ENCODE data around the gene DBN1. TPM values are rescaled to one million over a fixed set of nuclear protein-coding genes. Genes with fewer than 3 reads are reported as not detected.
A peak's percentile ranks its signal among the peaks of the same experiment; 100 is the strongest.

Gene DBN1
- total RNA-seq, 1 experiment from 2014 or later = 29.1 TPM

DNA sequence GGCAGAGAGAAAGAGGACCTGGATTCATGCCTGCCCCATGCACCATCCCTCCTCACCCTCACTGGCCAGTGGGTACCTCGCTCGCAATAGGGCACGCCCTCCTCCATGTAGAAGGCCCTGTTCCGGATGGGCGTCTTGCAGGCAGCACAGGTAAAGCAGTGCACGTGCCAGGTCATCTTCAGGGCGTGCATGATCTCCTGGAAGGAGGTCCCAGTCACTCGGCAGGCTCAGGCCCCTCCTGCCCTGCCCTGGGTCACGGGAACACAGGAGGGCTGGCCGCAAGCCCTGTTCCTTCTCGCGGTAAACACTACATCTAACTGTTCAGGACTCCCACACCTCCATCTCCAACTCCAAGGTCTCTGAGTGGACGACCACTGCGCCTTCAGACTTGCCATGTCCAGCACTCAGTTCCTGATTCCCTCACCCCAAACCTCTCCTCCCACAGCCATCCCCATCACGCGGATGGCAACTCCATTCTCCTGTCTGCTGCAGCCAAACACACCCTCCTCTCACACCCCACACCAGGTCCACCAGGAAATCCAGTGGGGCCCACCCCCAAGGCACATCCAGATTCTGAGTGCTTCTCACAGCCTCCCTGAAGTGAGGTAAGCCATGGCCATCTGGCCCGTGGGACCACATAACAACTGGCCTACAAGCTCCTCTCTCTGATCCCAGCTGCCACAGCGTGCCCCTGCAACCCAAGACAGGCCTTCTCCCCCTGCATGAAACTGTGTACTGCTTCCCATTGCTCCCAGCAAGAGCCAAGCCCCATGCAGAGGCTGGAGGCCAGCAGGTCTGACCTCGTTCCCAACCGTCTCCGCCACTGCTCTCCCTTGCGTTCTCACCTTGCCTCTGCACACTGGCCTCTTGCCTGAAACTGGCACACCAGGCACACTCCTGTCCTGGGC lies 10.8 kb upstream of the DBN1 start:
- Histone ChIP-seq H4K20me1 (ENCODE audit: insufficient read depth, low read depth, low read length) (no peaks in the 10 kb centered on the region), H3K9me3 (ENCODE audit: low read length) (no peaks in the 10 kb centered on the region), H3K4me2 (ENCODE audit: low read depth, low read length, poor library complexity, severe bottlenecking) (no peak overlapping the region), H3K36me3 (ENCODE audit: insufficient read depth, low read length) (peaks cover 16% of the 10 kb centered on the region), H3K27ac (ENCODE audit: low read length) (no peak overlapping the region), H3K9ac (ENCODE audit: low read length) (no peak overlapping the region), H3K9me2 (replicated peaks; ENCODE audit: insufficient read depth, low read length) (no peaks in the 10 kb centered on the region), H3K79me2 (ENCODE audit: low read length) (no peaks in the 10 kb centered on the region), H2AFZ (ENCODE audit: low read length) (no peak overlapping the region), H3K27me3 (ENCODE audit: low read length) (no peaks in the 10 kb centered on the region), H3K4me3 (ENCODE audit: low read length) (no peak overlapping the region), H3K4me1 (ENCODE audit: low read length) (peaks cover 4% of the 10 kb centered on the region)
- DNase-seq = no peak

DNA sequence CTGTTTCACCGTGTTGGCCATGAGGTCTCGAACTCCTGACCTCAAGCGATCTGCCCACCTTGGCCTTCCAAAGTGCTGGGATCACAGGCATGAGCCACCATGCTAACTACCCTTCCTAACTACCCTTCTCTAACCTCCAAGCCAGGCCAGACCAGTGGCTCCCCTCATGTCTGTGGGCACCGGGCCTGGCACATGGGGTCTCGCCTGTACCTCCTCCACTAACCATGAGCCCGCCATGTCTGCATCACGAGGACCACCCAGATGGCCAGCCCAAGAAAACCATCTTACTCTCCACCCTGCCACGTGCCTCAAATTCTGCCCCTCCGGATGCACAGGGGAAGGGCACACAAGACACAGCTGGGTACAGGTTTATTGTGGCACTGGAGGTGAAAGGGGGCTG lies 9.6 kb upstream of the DBN1 start:
- no peaks in the 10 kb centered on the region for H3K79me2 ChIP-seq (ENCODE audit: low read length)
- H3K4me1 ChIP-seq (ENCODE audit: low read length) = peaks cover 2% of the 10 kb centered on the region; the same call in 1 of the 2 replicates
- H2AFZ ChIP-seq (ENCODE audit: low read length) = no peak overlapping the region
- H3K4me2 ChIP-seq (ENCODE audit: low read depth, low read length, poor library complexity, severe bottlenecking) = no peak overlapping the region
- no peak overlapping the region for H3K9ac ChIP-seq (ENCODE audit: low read length)
- DNase-seq = no peak
- H3K36me3 ChIP-seq (ENCODE audit: insufficient read depth, low read length) = peaks cover 8% of the 10 kb centered on the region; the same call in 1 of the 2 replicates
- no peaks in the 10 kb centered on the region for H3K9me2 ChIP-seq (replicated peaks; ENCODE audit: insufficient read depth, low read length)
- no peak overlapping the region for H3K27ac ChIP-seq (ENCODE audit: low read length)
- no peak overlapping the region for H3K4me3 ChIP-seq (ENCODE audit: low read length)
- no peaks in the 10 kb centered on the region for H4K20me1 ChIP-seq (ENCODE audit: insufficient read depth, low read depth, low read length)
- no peaks in the 10 kb centered on the region for H3K9me3 ChIP-seq (ENCODE audit: low read length)
- H3K27me3 ChIP-seq (ENCODE audit: low read length) = no peaks in the 10 kb centered on the region

DNA sequence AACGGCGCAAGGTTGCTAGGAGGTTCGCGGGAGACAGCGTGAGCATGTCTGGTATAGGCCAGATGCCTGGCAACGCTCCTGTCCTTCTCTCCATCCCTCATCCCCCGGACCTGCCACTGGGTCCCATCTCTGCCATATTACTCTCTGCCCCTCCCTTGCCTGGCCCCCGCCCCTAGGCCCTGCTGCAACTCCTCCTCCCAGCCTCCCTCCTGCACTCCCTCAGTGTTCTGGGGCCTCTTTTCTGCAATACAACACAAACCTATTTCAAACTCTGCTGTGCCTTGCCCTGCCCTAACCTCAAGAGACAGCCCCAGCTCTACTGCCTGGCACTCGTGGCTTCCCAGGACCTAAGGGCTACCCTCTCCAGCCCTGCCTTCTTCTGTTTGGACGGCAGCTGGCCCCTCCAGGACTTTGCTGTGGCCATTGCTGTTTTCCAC lies 8.9 kb upstream of the DBN1 start:
- H3K4me3 ChIP-seq (ENCODE audit: low read length) = no peak overlapping the region
- H3K79me2 ChIP-seq (ENCODE audit: low read length) = no peaks in the 10 kb centered on the region
- no peaks in the 10 kb centered on the region for H3K9me3 ChIP-seq (ENCODE audit: low read length)
- H3K4me2 ChIP-seq (ENCODE audit: low read depth, low read length, poor library complexity, severe bottlenecking) = no peak overlapping the region
- H4K20me1 ChIP-seq (ENCODE audit: insufficient read depth, low read depth, low read length) = no peaks in the 10 kb centered on the region
- peaks cover 2% of the 10 kb centered on the region; the same call in 1 of the 2 replicates for H3K4me1 ChIP-seq (ENCODE audit: low read length)
- no peak overlapping the region for H2AFZ ChIP-seq (ENCODE audit: low read length)
- H3K27me3 ChIP-seq (ENCODE audit: low read length) = no peaks in the 10 kb centered on the region
- no peak overlapping the region for H3K27ac ChIP-seq (ENCODE audit: low read length)
- DNase-seq = no peak
- peaks cover 3% of the 10 kb centered on the region; the same call in 1 of the 2 replicates for H3K36me3 ChIP-seq (ENCODE audit: insufficient read depth, low read length)
- no peak overlapping the region for H3K9ac ChIP-seq (ENCODE audit: low read length)
- H3K9me2 ChIP-seq (replicated peaks; ENCODE audit: insufficient read depth, low read length) = no peaks in the 10 kb centered on the region

DNA sequence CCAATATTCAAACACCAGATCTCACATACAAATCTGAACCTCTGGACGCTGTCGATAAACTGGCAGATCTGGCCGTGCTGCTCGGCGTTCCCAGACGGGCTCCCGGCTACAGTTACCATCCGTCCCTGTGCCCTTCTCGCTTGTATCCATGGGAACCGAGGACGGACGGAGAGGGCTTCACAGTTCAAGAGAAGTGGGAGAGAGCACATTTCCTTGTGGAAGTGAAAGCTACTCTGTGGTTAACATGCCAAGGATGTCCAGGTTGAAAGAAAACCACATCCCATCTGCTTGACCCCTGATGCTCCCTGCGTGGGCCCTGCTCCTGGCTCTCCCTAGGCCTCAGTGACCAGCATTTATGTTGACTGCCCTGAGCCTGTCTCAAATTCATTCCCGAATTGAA lies 6.3 kb upstream of the DBN1 start:
- no peaks in the 10 kb centered on the region for H3K27me3 ChIP-seq (ENCODE audit: low read length)

DNA sequence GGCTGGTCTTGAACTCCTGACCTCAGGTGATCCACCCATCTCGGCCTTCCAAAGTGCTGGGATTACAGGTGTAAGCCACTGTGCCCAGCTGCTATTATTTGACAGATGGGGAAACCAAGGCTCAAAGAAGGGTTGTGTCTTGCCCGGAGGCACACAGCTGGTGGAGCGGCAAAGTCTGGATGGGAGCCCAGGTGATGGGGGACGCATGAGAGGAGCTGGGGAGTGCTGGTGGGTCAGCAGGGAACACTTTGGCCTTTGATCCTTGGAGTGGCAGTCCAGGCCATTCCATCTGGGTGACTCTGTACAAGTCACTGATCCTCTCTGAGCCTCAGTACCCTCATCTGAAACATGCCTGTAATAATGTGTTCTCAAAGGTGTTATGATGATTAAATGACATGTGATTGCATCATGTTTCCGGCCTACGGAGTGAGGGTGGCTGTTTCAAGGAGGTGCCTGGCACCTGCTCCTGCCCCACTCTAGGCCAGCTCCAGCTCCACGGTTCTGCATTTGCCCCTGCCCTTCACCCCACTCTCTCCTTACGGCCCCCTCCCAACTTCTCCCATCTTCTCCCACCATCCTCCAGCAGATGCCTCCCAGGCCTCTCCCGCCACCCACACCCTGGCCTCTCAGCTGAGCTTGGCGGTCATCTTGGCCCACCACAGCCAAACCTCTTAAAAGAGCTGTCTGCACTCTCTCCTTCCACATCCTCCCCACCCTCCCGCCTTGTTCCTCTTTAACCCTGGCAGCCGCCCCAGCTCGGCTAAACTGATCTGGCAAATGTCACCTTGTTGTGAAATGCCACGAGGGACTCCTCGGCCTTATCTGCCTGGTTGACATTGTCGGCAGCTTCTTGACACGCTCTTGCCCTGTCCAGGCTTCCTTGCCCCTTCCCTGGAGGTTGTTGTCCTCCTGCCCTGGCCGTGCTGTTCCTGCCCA lies 5.5 kb upstream of the DBN1 start:
- no peaks in the 10 kb centered on the region for H3K27me3 ChIP-seq (ENCODE audit: low read length)
- H3K9me3 ChIP-seq (ENCODE audit: low read length) = no peaks in the 10 kb centered on the region
- no peaks in the 10 kb centered on the region for H4K20me1 ChIP-seq (ENCODE audit: insufficient read depth, low read depth, low read length)
- peaks cover 15% of the 10 kb centered on the region for H3K4me1 ChIP-seq (ENCODE audit: low read length)
- no peaks in the 10 kb centered on the region; the same call in 1 of the 2 replicates for H3K36me3 ChIP-seq (ENCODE audit: insufficient read depth, low read length)
- H3K4me3 ChIP-seq (ENCODE audit: low read length) = no peak overlapping the region
- no peaks in the 10 kb centered on the region for H3K9me2 ChIP-seq (replicated peaks; ENCODE audit: insufficient read depth, low read length)
- H2AFZ ChIP-seq (ENCODE audit: low read length) = no peak overlapping the region
- DNase-seq = no peak
- no peak overlapping the region for H3K4me2 ChIP-seq (ENCODE audit: low read depth, low read length, poor library complexity, severe bottlenecking)
- H3K9ac ChIP-seq (ENCODE audit: low read length) = peak overlapping the region; percentile 34; the same call in 1 of the 2 replicates
- H3K27ac ChIP-seq (ENCODE audit: low read length) = peak overlapping the region; percentile 40; the same call in 1 of the 2 replicates
- no peaks in the 10 kb centered on the region for H3K79me2 ChIP-seq (ENCODE audit: low read length)

More for the DNA sequence above, 6.3 kb upstream of the DBN1 start:
- Histone ChIP-seq H3K9ac (ENCODE audit: low read length) (no peak overlapping the region), H3K79me2 (ENCODE audit: low read length) (no peaks in the 10 kb centered on the region), H2AFZ (ENCODE audit: low read length) (no peak overlapping the region), H3K9me2 (replicated peaks; ENCODE audit: insufficient read depth, low read length) (no peaks in the 10 kb centered on the region), H3K9me3 (ENCODE audit: low read length) (no peaks in the 10 kb centered on the region), H3K27ac (ENCODE audit: low read length) (no peak overlapping the region), H3K36me3 (ENCODE audit: insufficient read depth, low read length) (no peaks in the 10 kb centered on the region; the same call in 1 of the 2 replicates), H3K4me2 (ENCODE audit: low read depth, low read length, poor library complexity, severe bottlenecking) (no peak overlapping the region), H4K20me1 (ENCODE audit: insufficient read depth, low read depth, low read length) (no peaks in the 10 kb centered on the region), H3K4me3 (ENCODE audit: low read length) (no peak overlapping the region), H3K4me1 (ENCODE audit: low read length) (peaks cover 9% of the 10 kb centered on the region)
- DNase-seq = no peak

DNA sequence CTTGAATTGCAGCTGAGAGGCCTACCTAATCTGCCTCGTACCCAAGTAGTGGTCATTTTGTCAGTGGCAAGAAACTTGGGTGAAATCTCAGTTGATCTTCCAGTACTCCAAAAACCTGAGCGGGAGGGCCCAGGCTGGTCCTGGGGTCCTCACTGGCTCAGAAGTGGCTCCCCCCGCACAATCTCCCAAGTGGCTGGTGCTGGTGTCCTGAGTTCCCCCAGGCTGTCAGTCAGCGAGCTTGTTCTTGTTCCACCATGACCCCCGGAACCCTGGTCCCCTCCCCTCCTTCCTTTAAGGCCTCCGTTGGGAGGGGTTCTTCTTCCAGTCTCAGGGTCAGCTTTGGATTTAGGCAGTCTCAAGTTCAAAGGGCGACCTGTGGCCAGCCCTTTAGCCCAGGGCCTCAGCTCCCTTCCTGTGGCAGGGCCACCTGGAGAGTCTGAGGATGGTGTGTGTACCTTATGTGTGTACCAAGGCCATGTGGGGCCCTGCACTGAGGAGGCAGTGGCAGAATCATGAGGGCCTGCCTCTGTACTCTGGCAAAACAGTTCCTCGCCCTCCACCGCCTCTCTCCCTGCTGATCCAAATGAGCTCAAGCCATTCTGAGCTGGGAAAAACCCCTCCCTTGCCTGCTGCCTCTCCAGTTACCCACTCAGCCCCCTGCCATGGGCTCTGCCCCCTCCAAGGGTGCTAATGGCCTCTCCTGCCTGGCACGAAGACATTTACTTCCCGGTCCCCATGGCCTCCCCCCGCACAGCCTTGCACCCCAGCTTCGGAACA lies 4.5 kb upstream of the DBN1 start:
- no peaks in the 10 kb centered on the region; the same call in 1 of the 2 replicates for H3K36me3 ChIP-seq (ENCODE audit: insufficient read depth, low read length)
- no peak overlapping the region for H3K4me2 ChIP-seq (ENCODE audit: low read depth, low read length, poor library complexity, severe bottlenecking)
- no peak for DNase-seq

DNA sequence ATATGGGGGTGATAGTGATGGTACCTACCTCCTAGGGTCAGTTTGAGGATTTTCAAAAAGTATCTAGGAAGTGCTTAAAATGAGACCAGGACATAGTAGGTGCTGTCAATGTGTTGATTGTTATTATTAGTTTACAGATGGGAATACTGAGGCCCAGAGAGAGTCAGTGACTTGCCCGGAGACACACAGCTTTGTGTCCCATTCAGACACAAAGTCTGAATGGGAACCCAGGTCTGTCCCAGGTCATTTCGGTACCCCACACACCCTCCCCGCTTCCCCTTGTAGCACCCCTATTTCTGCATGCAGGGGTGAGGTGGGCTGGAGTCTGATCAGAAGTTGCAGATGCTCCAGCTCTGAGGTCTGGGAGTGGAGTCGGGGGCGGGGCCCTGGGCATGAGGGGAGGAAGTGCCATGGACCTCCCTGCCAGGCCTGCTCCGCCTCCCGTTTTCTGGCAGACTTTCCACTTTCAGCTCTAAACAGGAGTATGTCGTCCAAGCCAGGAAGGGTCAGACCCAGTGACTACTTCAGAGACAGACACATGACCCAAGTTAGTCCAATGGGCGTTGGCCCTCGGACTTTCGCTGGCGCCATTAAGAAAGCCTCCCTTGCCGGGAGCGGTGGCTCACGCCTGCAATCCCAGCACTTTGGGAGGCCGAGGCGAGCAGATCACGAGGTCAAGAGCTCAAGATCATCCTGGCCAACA lies 3.2 kb upstream of the DBN1 start:
- no peaks in the 10 kb centered on the region for H3K27me3 ChIP-seq (ENCODE audit: low read length)
- no peak overlapping the region for H3K9ac ChIP-seq (ENCODE audit: low read length)
- H3K4me2 ChIP-seq (ENCODE audit: low read depth, low read length, poor library complexity, severe bottlenecking) = no peak overlapping the region
- H4K20me1 ChIP-seq (ENCODE audit: insufficient read depth, low read depth, low read length) = no peaks in the 10 kb centered on the region; the same call in 1 of the 2 replicates
- H3K79me2 ChIP-seq (ENCODE audit: low read length) = peaks cover 10% of the 10 kb centered on the region
- H3K27ac ChIP-seq (ENCODE audit: low read length) = no peak overlapping the region
- DNase-seq = no peak
- H2AFZ ChIP-seq (ENCODE audit: low read length) = no peak overlapping the region
- H3K9me3 ChIP-seq (ENCODE audit: low read length) = no peaks in the 10 kb centered on the region
- no peaks in the 10 kb centered on the region for H3K9me2 ChIP-seq (replicated peaks; ENCODE audit: insufficient read depth, low read length)
- H3K36me3 ChIP-seq (ENCODE audit: insufficient read depth, low read length) = no peaks in the 10 kb centered on the region; the same call in 1 of the 2 replicates
- no peak overlapping the region for H3K4me3 ChIP-seq (ENCODE audit: low read length)
- H3K4me1 ChIP-seq (ENCODE audit: low read length) = peaks cover 25% of the 10 kb centered on the region

More for the DNA sequence above, 4.5 kb upstream of the DBN1 start:
- H2AFZ ChIP-seq (ENCODE audit: low read length) = no peak overlapping the region
- no peak overlapping the region for H3K4me3 ChIP-seq (ENCODE audit: low read length)
- H3K27ac ChIP-seq (ENCODE audit: low read length) = no peak overlapping the region
- H3K4me1 ChIP-seq (ENCODE audit: low read length) = peaks cover 16% of the 10 kb centered on the region
- H3K9ac ChIP-seq (ENCODE audit: low read length) = no peak overlapping the region
- H3K79me2 ChIP-seq (ENCODE audit: low read length) = no peaks in the 10 kb centered on the region
- H3K9me3 ChIP-seq (ENCODE audit: low read length) = no peaks in the 10 kb centered on the region
- no peaks in the 10 kb centered on the region for H3K27me3 ChIP-seq (ENCODE audit: low read length)
- H4K20me1 ChIP-seq (ENCODE audit: insufficient read depth, low read depth, low read length) = no peaks in the 10 kb centered on the region
- H3K9me2 ChIP-seq (replicated peaks; ENCODE audit: insufficient read depth, low read length) = no peaks in the 10 kb centered on the region
